HG03066 (cell line): ENCODE data around the gene ARID3B.
A peak's percentile ranks its signal among the peaks of the same experiment; 100 is the strongest.

Source experiments
- ATAC-seq: cut with Tn5 transposase; IDR thresholded peaks from one replicate; pipeline ENCODE4 v1.9.1; 2021; ENCODE audit warnings: low read depth; ENCODE audit not compliant: unreplicated experiment

ARID3B gene

GRCh38 chr15:74603026-74603788 lies 62.2 kb downstream of the ARID3B start:
- ATAC-seq = no peak

- ATAC-seq = no peak
These were observed 63.0 kb downstream of the ARID3B start for GRCh38 chr15:74603789-74604705.

GRCh38 chr15:74604983-74605794 lies 64.2 kb downstream of the ARID3B start:
- ATAC-seq = no peak

GRCh38 chr15:74605795-74606150 lies 64.8 kb downstream of the ARID3B start:
- ATAC-seq = no peak

- ATAC-seq = no peak
These were observed 67.8 kb downstream of the ARID3B start for GRCh38 chr15:74608786-74609185.

GRCh38 chr15:74609938-74610301 lies 68.9 kb downstream of the ARID3B start:
- ATAC-seq = no peak

- no peak for ATAC-seq
These were observed 69.4 kb downstream of the ARID3B start for GRCh38 chr15:74610302-74610951.

GRCh38 chr15:74611341-74611740 lies 70.3 kb downstream of the ARID3B start:
- ATAC-seq = no peak

- no peak for ATAC-seq
These were observed 70.8 kb downstream of the ARID3B start for GRCh38 chr15:74611834-74612233.

- no peak for ATAC-seq
These were observed 71.7 kb downstream of the ARID3B start for GRCh38 chr15:74612677-74613076.

GRCh38 chr15:74613089-74613952 lies 72.3 kb downstream of the ARID3B start:
- ATAC-seq = no peak

- no peak for ATAC-seq
These were observed 73.1 kb downstream of the ARID3B start for GRCh38 chr15:74613953-74614743.

GRCh38 chr15:74614744-74615507 lies 73.9 kb downstream of the ARID3B start:
- peak; percentile 46 for ATAC-seq

GRCh38 chr15:74615508-74616365 lies 74.7 kb downstream of the ARID3B start, which contains the start of gene CLK3:
CLK3 (plus strand) TSS chr15:74615836; CDS start chr15:74619197, 3,361 bp downstream.
- ATAC-seq = peak; percentile 70

- no peak for ATAC-seq
These were observed 75.4 kb downstream of the ARID3B start for GRCh38 chr15:74616366-74616939.

- ATAC-seq = no peak
These were observed 76.0 kb downstream of the ARID3B start for GRCh38 chr15:74616996-74617395.
